BLaER1 treated with 17β-estradiol and CSF1 and Interleukin-3, amounts not matched to agents 10 nM and 100 nM (cell line): ENCODE measurements around the gene VSNL1.

Experiments used
- H3K27ac ChIP-seq, 11 experiments: shearing (Covaris generic); formaldehyde crosslinking; 2 replicates each; pipeline ENCODE4 v1.8.1; 2022
- H3K27me3 ChIP-seq, 11 experiments: shearing (Covaris generic); formaldehyde crosslinking; 2 replicates each; pipeline ENCODE4 v1.8.1; 2022
- H3K36me3 ChIP-seq, 11 experiments: shearing (Covaris generic); formaldehyde crosslinking; 2 replicates each; pipeline ENCODE4 v1.8.1; 2022
- H3K4me1 ChIP-seq, 10 experiments: shearing (Covaris generic); formaldehyde crosslinking; 2 replicates each; pipeline ENCODE4 v1.8.1; 2022
- H3K4me2 ChIP-seq, 11 experiments: shearing (Covaris generic); formaldehyde crosslinking; 2 replicates each; pipeline ENCODE4 v1.8.1; 2022
- H3K4me3 ChIP-seq, 10 experiments: shearing (Covaris generic); formaldehyde crosslinking; 2 replicates each; pipeline ENCODE4 v1.8.1; 2022
- H3K9ac ChIP-seq, 11 experiments: shearing (Covaris generic); formaldehyde crosslinking; 2 replicates each; pipeline ENCODE4 v1.8.1; 2022
- H3K9me3 ChIP-seq, 11 experiments: shearing (Covaris generic); formaldehyde crosslinking; replicated peaks in 1 of 11; 2 replicates each; pipeline ENCODE4 v1.8.1; 2022
- H4K20me1 ChIP-seq, 11 experiments: shearing (Covaris generic); formaldehyde crosslinking; 2 replicates each; pipeline ENCODE4 v1.8.1; 2022
- Cebpa-rat ChIP-seq, 11 experiments: shearing (Covaris generic); IDR thresholded peaks; 2 replicates each; pipeline ENCODE4 v1.8.1; 2022

The VSNL1 gene

DNA sequence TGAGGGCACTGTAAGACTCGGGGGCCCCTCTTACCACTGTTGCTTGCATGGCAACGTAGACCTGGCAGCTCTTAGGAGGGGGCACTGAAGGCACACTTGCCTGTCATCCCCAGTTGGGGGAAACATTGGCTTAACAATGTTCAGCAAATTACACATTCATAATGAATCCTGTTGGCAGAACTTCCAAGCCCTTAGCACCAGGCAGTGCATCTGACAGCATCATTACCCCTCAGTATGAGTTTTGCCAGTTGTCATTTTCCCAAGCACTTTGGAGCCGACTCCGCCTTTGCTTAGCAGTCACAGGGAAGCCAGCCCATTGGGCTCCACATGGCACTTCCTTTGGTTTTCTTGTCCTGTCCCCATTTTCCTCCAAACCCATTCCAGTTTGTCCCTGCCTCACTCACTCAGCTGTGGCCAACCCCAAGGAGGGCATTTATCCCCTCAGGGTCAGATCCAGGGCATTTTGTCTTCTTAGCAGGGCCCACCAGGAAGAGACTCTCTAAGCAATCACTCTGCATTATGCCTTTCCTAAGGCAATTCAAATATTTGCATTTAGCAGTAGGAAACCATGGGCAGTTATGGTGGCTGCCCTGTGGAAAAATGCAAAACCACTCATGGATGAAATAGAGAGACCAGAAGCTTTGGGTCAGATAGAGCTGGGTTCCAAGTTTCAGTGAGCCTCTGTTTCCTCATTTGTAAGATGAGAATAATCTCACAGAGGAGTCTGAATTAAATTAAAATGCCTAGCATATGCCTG lies 73.9 kb downstream of the VSNL1 start:
- Histone ChIP-seq H3K27ac (no peak overlapping the region), H3K9ac (no peak overlapping the region), H3K4me3 (no peak overlapping the region), H4K20me1 (no peaks in the 10 kb centered on the region), H3K9me3 (no peaks in the 10 kb centered on the region), H3K4me2 (no peak overlapping the region), H3K36me3 (no peaks in the 10 kb centered on the region), H3K4me1 (peaks cover 0 to 18% (median 10%) of the 10 kb centered on the region in 10 experiments; a peak in 15 of 20 replicates), H3K27me3 (no peaks in the 10 kb centered on the region)
- TF ChIP-seq Cebpa-rat (IDR thresholded peaks at IDR 0.05): no peak

DNA sequence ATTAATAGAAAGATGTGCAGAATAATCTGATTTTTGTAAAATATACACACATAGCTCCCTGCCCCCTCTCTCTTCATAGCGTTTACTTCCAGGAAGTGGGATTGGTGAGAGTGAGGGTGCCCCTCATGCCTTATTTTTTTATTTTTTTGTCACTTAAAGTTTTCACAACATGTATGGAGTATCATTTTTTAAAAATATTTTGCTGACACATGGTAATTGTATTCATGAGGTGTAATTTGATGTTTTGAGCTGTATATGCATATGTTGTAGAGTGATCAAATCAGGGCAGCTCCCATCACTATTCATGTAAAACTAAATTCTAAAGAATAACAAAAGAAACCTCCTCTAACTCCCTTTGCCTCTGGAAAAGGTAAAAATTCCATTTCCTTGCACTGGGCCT lies 74.7 kb downstream of the VSNL1 start:
- H3K9me3 ChIP-seq: no peaks in the 10 kb centered on the region
- no peaks in the 10 kb centered on the region for H3K27me3 ChIP-seq
- H3K36me3 ChIP-seq: no peaks in the 10 kb centered on the region
- H4K20me1 ChIP-seq: no peaks in the 10 kb centered on the region
- H3K4me1 ChIP-seq: peaks cover 0 to 18% (median 10%) of the 10 kb centered on the region in 10 experiments; a peak in 15 of 20 replicates
- H3K4me3 ChIP-seq: no peak overlapping the region
- H3K27ac ChIP-seq: no peak overlapping the region
- peak overlapping the region in 2 of 11 experiments; percentile 13 to 44; a peak in 3 of 22 replicates for H3K4me2 ChIP-seq
- TF ChIP-seq Cebpa-rat (IDR thresholded peaks at IDR 0.05): no peak
- H3K9ac ChIP-seq: no peak overlapping the region

DNA sequence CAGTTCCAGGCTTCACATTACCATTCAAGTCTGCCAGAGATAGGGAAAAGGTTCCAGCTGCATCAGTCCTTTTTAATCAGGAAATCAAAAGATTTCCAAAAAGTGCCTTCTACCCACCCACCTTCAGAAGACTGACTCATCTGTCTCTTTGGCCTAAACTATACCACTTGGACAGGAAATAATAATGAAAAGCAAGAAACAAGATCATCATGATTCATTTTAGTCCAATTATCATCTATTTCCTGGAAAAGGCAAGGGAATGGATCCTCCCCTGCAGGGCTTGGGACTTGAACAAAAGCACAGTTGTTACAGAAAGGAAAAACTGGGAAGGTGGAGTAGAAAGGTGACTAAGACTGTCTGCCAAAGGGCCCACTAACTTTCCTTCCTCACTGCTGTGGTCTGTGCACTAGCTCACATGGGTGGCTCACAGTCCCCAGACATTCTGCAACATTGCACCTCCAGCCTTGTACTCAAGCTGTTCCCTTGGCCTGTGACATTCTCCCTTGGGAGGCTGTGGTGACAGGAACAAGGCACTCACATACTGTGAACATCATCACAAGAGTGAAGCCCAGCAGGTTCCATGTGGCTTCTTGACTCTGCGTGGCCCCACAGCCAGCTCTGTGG lies 75.3 kb downstream of the VSNL1 start:
- H3K27ac ChIP-seq: no peak overlapping the region
- H3K4me1 ChIP-seq: peaks cover 0 to 18% (median 10%) of the 10 kb centered on the region in 10 experiments; a peak in 15 of 20 replicates
- H3K27me3 ChIP-seq: no peaks in the 10 kb centered on the region
- H3K9ac ChIP-seq: no peak overlapping the region
- H3K4me3 ChIP-seq: no peak overlapping the region
- no peaks in the 10 kb centered on the region for H3K36me3 ChIP-seq
- H4K20me1 ChIP-seq: no peaks in the 10 kb centered on the region
- peak overlapping the region in 10 of 11 experiments; percentile 3 to 46 (median 24); a peak in 16 of 22 replicates for H3K4me2 ChIP-seq
- no peak for TF ChIP-seq Cebpa-rat (IDR thresholded peaks at IDR 0.05)
- no peaks in the 10 kb centered on the region for H3K9me3 ChIP-seq

DNA sequence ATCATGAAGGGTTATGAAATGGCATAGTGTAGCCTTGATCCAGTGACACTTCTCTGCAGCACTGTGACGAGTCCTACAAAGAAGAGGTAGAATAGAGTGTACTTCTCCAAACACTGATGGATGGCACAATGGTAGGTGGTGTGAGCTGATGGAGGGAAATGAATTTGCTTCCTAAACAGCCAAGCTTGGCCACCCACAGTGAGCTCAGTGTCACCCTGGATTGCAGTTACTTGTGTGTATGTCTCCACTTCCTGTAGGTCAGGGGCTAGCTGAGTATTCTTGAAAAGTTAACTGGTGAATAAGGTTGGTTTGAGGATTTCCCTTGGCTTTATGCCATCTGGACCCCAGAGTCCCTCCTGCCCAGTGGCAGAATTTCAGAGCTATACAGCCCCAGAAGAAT lies 75.9 kb downstream of the VSNL1 start:
- H4K20me1 ChIP-seq: no peaks in the 10 kb centered on the region
- peak overlapping the region in 10 of 11 experiments; percentile 3 to 46 (median 24); a peak in 14 of 22 replicates for H3K4me2 ChIP-seq
- no peak overlapping the region for H3K9ac ChIP-seq
- H3K27ac ChIP-seq: no peak overlapping the region
- peaks cover 0 to 18% (median 10%) of the 10 kb centered on the region in 10 experiments; a peak in 15 of 20 replicates for H3K4me1 ChIP-seq
- H3K9me3 ChIP-seq: no peaks in the 10 kb centered on the region
- no peak for TF ChIP-seq Cebpa-rat (IDR thresholded peaks at IDR 0.05)
- H3K27me3 ChIP-seq: no peaks in the 10 kb centered on the region
- no peak overlapping the region for H3K4me3 ChIP-seq
- no peaks in the 10 kb centered on the region for H3K36me3 ChIP-seq

DNA sequence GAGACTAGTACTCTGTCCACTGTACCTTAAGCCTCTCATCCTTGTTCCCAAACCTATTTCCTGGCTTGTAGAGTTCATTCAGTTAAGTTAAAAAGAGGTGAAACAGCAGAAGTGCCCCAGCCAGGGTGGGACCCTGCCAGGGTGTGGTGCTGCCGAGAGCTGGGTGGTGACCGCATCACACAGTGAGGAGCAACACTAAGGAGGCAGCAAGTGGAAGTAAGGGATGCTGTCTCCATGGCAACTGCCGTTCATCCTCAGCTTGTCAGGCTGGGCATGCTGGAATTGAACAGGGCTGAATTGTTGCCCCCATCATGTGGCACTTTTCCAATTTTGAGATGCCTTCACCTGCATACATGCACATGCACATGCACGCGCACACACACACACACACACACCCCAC lies 77.0 kb downstream of the VSNL1 start:
- no peak overlapping the region for H3K4me3 ChIP-seq
- H3K4me2 ChIP-seq: no peak overlapping the region
- no peak overlapping the region for H3K9ac ChIP-seq
- no peaks in the 10 kb centered on the region for H4K20me1 ChIP-seq
- TF ChIP-seq Cebpa-rat (IDR thresholded peaks at IDR 0.05): no peak
- H3K9me3 ChIP-seq: no peaks in the 10 kb centered on the region
- no peaks in the 10 kb centered on the region for H3K27me3 ChIP-seq
- peaks cover 0 to 18% (median 10%) of the 10 kb centered on the region in 10 experiments; a peak in 15 of 20 replicates for H3K4me1 ChIP-seq
- no peak overlapping the region for H3K27ac ChIP-seq
- no peaks in the 10 kb centered on the region for H3K36me3 ChIP-seq

DNA sequence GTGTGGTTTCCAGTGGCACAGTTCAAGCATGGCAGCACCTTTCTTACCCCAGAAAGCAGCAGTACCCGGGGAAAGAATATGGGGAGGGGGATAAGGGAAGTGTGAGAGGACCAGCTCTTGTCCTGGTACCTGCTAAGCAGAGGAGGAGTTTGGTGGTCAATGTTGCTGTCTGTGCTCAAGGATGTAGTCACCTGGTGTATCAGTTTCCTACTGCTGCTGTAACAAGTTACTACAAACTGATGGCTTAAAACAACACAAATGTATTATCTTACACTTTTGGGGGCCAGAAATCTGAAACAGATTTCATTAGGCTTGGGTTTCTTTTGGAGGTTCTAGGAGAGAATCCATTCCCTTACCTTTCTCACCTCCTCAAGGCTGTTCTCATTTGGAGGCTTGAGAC lies 77.5 kb downstream of the VSNL1 start:
- Histone ChIP-seq H3K36me3 (no peaks in the 10 kb centered on the region), H3K4me3 (no peak overlapping the region), H3K9me3 (no peaks in the 10 kb centered on the region), H3K27me3 (no peaks in the 10 kb centered on the region), H3K27ac (no peak overlapping the region), H4K20me1 (no peaks in the 10 kb centered on the region), H3K4me2 (no peak overlapping the region), H3K9ac (no peak overlapping the region), H3K4me1 (peaks cover 0 to 18% (median 10%) of the 10 kb centered on the region in 10 experiments; a peak in 15 of 20 replicates)
- no peak for TF ChIP-seq Cebpa-rat (IDR thresholded peaks at IDR 0.05)

DNA sequence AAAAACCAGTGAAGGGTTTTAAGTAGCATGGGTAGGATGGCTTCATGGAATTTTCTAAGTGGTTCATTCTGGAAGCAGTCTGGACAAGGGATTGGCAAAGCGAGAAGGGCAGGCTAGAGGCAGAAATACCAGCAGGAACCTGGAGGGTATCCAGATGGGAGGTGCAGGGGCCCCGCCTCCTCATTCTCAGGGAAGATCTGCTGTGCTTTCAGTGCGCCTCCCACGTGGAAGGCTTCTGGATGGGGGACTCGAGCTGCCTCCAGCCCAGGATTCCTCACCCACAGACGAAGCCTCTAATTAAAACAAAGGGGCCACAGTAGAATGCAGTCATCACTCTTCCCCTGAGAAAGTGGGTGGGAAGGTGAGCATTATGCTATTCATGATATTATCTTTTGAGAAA lies 79.8 kb downstream of the VSNL1 start:
- peaks cover 0 to 16% (median 10%) of the 10 kb centered on the region in 10 experiments; a peak in 15 of 20 replicates for H3K4me1 ChIP-seq
- H3K36me3 ChIP-seq: no peaks in the 10 kb centered on the region
- H3K9me3 ChIP-seq: peaks cover 0 to 4% (median 0%) of the 10 kb centered on the region in 11 experiments; a peak in 1 of 22 replicates
- no peak for TF ChIP-seq Cebpa-rat (IDR thresholded peaks at IDR 0.05)
- no peak overlapping the region for H3K4me3 ChIP-seq
- no peaks in the 10 kb centered on the region for H4K20me1 ChIP-seq
- no peak overlapping the region for H3K4me2 ChIP-seq
- no peak overlapping the region for H3K9ac ChIP-seq
- H3K27ac ChIP-seq: no peak overlapping the region
- H3K27me3 ChIP-seq: no peaks in the 10 kb centered on the region

DNA sequence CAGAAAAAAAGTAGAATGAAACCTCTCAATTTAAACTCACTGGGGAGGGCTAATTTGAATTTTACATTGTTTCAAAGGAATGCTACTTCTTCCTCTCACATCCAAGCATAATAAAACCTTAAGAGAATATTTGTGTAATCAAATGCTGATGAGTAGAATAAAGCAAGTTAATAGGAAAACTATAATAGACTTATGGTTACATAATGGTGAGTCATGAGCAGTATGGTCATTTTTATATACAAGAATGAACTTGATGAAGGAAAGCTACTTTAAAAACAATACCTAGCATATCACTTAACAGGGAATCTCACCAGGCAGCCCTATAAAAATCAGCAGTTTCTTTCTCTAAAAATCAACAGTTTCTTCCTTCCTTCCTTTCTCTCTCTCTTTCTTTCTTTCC lies 80.3 kb downstream of the VSNL1 start:
- H3K9ac ChIP-seq: no peak overlapping the region
- H3K9me3 ChIP-seq: peaks cover 0 to 4% (median 0%) of the 10 kb centered on the region in 11 experiments; a peak in 1 of 22 replicates
- no peaks in the 10 kb centered on the region for H4K20me1 ChIP-seq
- no peak overlapping the region for H3K4me3 ChIP-seq
- TF ChIP-seq Cebpa-rat (IDR thresholded peaks at IDR 0.05): no peak
- H3K36me3 ChIP-seq: no peaks in the 10 kb centered on the region
- no peaks in the 10 kb centered on the region for H3K27me3 ChIP-seq
- H3K4me2 ChIP-seq: no peak overlapping the region
- peaks cover 0 to 10% (median 7%) of the 10 kb centered on the region in 10 experiments; a peak in 15 of 20 replicates for H3K4me1 ChIP-seq
- H3K27ac ChIP-seq: no peak overlapping the region

DNA sequence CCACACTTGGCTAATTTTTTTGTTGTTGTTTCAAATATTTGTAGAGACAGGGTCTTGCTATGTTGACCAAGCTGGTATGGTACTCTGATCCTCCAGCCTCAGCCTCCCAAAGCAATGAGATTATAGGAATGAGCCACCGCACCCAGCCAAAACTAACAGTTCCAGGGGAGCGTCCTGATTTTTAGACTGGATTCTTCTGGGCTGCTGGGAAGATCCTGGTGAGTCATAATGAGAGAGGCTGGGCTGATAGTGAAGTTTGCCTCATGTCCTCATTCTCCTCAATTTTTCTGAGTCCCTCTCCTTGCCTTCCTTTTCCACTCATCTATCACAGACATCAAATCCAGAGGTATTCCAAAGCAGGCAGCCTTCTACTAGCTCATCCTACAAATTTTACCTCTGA lies 81.3 kb downstream of the VSNL1 start:
- Histone ChIP-seq H3K27me3 (no peaks in the 10 kb centered on the region), H3K9ac (no peak overlapping the region), H3K4me1 (peaks cover 0 to under 1% (median 0%) of the 10 kb centered on the region in 10 experiments; a peak in 1 of 20 replicates), H3K36me3 (no peaks in the 10 kb centered on the region), H3K27ac (no peak overlapping the region), H3K4me3 (no peak overlapping the region), H3K4me2 (no peak overlapping the region), H4K20me1 (no peaks in the 10 kb centered on the region), H3K9me3 (peaks cover 0 to 4% (median 0%) of the 10 kb centered on the region in 11 experiments; a peak in 1 of 22 replicates)
- TF ChIP-seq Cebpa-rat (IDR thresholded peaks at IDR 0.05): no peak
